Measurements from ENCODE around the gene PPP2R2D. TPM values are rescaled to one million over a fixed set of nuclear protein-coding genes. Genes with fewer than 3 reads are reported as not detected.

PPP2R2D gene
- total RNA-seq, 1 experiment from 2014 or later = 15.8 TPM

GRCh38 chr10:131998050-131998844 lies 97.4 kb downstream of the PPP2R2D start:
- DNase-seq (ENCODE audit: low read depth) = no peak

DNA sequence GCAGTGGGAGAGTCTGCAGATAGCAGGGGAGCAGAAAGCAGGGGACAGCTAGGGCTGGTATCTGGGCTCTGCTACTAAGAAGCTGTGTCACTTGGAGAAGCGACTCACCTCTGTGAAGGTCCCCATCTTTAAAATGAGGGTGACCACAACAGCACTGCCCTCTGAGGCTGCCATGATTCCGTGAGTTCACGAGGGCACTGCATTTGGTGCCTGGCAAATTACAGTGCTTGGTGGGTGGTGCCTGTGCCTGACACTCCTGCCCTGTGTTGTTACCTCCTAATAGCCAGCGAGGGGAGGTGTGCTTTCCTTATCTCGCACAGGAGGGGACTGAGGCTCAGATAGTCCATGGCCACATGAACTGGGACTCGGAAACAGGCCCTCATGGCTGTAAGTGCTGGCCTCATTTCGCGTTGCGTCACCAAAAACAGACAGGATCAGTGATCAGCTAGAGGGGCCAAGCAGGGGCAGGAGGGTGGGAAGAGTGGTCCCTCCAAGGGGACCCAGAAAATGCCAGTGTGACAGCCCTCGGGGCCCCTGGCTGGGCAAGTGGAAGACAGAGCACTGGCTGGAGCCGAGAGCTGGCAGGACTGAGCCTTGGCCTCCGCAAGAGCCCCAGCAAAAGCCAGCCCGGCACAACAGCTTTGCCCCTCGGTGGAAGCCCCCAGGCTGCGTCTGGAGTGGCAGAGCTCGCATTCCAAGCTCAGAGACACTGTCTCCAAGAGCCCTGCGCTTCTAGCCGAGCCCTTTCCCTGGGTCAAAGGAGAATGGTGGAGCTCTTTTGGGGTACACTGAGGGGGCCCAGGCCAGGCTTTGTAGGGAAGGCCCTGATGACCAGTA lies 98.3 kb downstream of the PPP2R2D start:
- DNase-seq (ENCODE audit: low read depth) = no peak

DNA sequence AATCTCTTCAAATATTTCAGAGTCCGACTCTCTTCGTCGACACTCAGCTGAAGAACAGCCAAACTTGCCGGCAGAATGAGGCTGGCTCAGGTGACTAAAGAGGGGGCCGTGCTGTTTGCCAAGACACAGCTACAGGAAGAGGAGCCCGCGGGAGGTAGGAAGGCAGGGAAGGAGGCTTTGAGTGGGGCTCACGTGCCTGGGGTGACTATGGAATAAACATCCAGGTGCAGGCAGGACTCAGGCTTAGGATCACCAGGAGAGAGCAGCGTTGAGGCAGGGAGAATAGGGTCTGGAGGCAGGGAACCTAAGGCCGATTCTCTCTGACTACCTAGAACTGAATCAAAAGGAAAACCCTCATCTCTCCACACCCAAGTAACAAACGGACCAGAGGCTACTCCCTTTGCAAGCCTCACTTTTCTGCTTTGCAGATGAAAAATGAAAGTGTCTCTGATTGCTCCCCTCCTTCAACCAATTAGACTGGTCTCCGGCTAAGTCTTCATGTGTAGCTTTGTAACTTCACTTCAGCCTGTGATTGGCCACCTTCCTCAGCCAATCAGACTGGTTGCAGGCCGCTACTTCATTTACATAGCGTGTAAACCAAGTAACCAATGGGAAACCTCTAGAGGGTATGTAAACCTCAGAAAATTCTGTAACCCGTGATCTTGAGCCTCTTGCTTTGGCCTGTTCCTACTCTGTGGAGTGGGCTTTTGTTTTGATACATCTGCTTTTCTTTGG lies 100.6 kb downstream of the PPP2R2D start:
- DNase-seq (ENCODE audit: low read depth) = peak; percentile 75

GRCh38 chr10:132002004-132002403 lies 101.2 kb downstream of the PPP2R2D start:
- DNase-seq (ENCODE audit: low read depth) = no peak

DNA sequence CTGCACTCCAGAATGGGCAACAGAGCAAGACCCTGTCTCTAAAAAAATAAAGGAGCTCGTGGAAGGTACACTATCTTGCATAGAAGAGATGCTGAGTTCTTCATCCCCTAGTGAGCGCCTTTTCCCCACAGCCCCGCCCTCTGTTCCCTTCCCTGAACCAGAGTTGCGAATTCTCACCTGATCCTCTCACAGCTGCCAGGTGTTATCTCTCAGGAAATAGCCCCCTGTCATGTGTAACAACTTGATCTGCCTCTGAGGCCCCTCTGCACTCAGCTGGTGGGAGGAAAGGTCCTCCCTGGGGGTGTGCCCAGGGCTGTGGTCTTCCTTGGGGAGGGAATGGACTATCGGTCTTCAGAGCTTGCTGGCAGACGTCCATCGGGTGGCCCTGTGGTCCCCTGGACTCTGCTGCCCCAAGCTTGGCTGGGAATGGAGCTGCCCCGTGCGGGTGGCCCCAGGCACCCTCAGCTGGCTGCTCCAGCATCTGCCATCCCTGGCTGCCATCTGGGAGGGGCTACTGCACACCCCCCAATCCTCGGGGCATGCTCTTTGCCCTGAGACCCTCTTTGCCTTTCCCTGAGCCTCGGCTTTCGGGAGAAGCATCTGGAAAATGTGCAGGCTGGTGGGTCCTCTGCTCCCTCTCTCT lies 102.6 kb downstream of the PPP2R2D start:
- no peak for DNase-seq (ENCODE audit: low read depth)

- DNase-seq (ENCODE audit: low read depth) = no peak
Observed at GRCh38 chr10:132004052-132004451, 103.2 kb downstream of the PPP2R2D start.

DNA sequence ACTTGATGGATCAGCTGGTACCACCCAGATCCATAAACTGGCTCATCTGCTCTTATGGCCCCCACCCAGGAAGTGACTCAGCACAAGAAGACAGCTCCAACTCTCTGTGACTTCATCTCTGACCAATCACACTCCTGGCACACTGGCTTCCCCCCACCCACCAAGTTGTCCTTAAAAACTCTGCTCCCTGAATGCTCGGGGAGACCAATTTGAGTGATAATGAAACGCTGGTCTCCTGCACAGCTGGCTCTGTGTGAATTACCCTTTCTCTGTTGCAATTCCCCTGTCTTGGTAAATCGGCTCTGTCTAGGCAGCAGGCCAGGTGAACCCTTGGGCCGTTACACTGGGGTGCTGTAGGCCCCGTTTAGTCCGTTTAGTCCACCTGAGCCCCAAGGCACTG lies 104.3 kb downstream of the PPP2R2D start:
- DNase-seq (ENCODE audit: low read depth) = no peak

GRCh38 chr10:132006966-132007365 lies 106.2 kb downstream of the PPP2R2D start:
- DNase-seq (ENCODE audit: low read depth) = no peak

DNA sequence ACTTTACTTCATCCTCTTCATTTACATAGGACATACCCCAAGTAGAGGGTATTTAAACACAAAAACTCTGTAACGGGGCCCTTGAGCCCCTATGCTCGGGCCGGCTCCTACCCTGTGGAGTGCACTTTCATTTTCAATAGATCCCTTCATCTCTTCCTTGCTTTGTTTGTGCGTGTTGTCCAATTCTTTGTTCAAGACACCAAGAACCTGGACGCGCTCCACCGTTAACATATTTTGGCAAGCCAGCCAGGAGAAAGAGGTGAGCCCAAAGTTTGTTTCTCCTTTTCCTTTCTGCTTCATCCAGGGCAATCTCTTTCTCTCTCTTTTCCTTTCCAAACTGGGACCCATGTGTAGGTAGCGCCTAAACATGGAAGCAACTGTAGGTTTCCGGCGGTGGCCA lies 106.9 kb downstream of the PPP2R2D start:
- no peak for DNase-seq (ENCODE audit: low read depth)

Other genes with a start within 250 kb of the PPP2R2D start
- gene BNIP3, start 80.9 kb downstream of the PPP2R2D start, total RNA-seq (2014; rRNA removed; shearing (Covaris generic)) = 52.9 and 53.5 TPM in 2 replicates
- gene JAKMIP3, start 164.9 kb downstream of the PPP2R2D start, total RNA-seq (2014; rRNA removed; shearing (Covaris generic)) = 0.24 and 0.51 TPM in 2 replicates

Data from Daoy (cell line).